B cell (primary cell): ENCODE data around the gene SMAP2. TPM values are rescaled to one million over a fixed set of nuclear protein-coding genes. Genes with fewer than 3 reads are reported as not detected.

Source experiments
- ATAC-seq: fragments of 200-7000 bp; cut with Tn5 transposase; one replicate; pipeline ENCODE4 v1.10.0; 2021; ENCODE audit warnings: low read depth, mild to moderate bottlenecking, moderate number of reproducible peaks, moderate library complexity
- CTCF ChIA-PET: fragments of 350-600 bp; sonication (Branson Sonifier 250); formaldehyde crosslinking; loops from one replicate; lab custom pipeline; 2021; ENCODE audit warnings: antibody characterized with exemption, inconsistent platforms; lab: Charles Lee
- POLR2A ChIA-PET: fragments of 350-600 bp; sonication (Branson Sonifier 250); formaldehyde crosslinking; loops from one replicate; lab custom pipeline; 2021; ENCODE audit warnings: antibody characterized with exemption; lab: Charles Lee
- DNase-seq: peaks from one replicate; pipeline ENCODE4 v3.0.0; 2013
- H2AFZ ChIP-seq: 2 replicates; pipeline ENCODE4 v1.6.1; 2012; ENCODE audit warnings: mild to moderate bottlenecking, low read depth, low read length; ENCODE audit not compliant: insufficient read depth, poor library complexity, severe bottlenecking
- H3K27ac ChIP-seq, 2 donors: 1 replicate in 1 of 2; 2 replicates in 1 of 2; pipeline ENCODE4 v1.5.1; 2012 to 2013; ENCODE audit warnings: low read length in 2 of 2, mild to moderate bottlenecking in 2 of 2, moderate library complexity in 1 of 2
- H3K27me3 ChIP-seq, 4 experiments: fragments of 200-600 bp in 1 of 4; sonication (generic) in 1 of 4; replicated peaks in 1 of 4; 1 replicate in 2 of 4; 2 replicates in 2 of 4; pipeline versions ENCODE4 v1.6.1 to v1.7.0; 2013 to 2016; ENCODE audit warnings: low read length in 3 of 4, mild to moderate bottlenecking in 2 of 4, mixed read lengths in 1 of 4, moderate library complexity in 1 of 4; ENCODE audit not compliant: insufficient read depth in 4 of 4, control insufficient read depth in 3 of 4; ENCODE audit errors: control extremely low read depth in 1 of 4
- H3K36me3 ChIP-seq, 2 experiments: replicated peaks in 1 of 2; 1 replicate in 1 of 2; 2 replicates in 1 of 2; pipeline versions ENCODE4 v1.6.1 to v1.7.1; 2013; ENCODE audit warnings: low read length in 1 of 2; ENCODE audit not compliant: insufficient read depth in 2 of 2, control insufficient read depth in 1 of 2; ENCODE audit errors: control extremely low read depth in 1 of 2, extremely low read depth in 1 of 2
- H3K4me1 ChIP-seq, 2 donors: fragments of 200-600 bp in 1 of 2; sonication (generic) in 1 of 2; 1 replicate in 1 of 2; 2 replicates in 1 of 2; pipeline versions ENCODE4 v1.5.1 to v1.6.1; 2013 to 2017; ENCODE audit warnings: low read length in 2 of 2; ENCODE audit not compliant: control insufficient read depth in 2 of 2, insufficient read depth in 2 of 2
- H3K4me2 ChIP-seq: replicated peaks from 2 replicates; pipeline ENCODE3; 2012; ENCODE audit warnings: mild to moderate bottlenecking, low read depth, low read length; ENCODE audit not compliant: poor library complexity, severe bottlenecking
- H3K4me3 ChIP-seq, 5 experiments: fragments of 200-600 bp in 1 of 5; sonication (generic) in 1 of 5; 1 replicate in 3 of 5; 2 replicates in 2 of 5; pipeline versions ENCODE4 v1.5.1 to v1.7.0; 2011 to 2016; ENCODE audit warnings: low read length in 4 of 5, mild to moderate bottlenecking in 4 of 5, low read depth in 2 of 5, control low read depth in 1 of 5, moderate library complexity in 1 of 5; ENCODE audit not compliant: insufficient read depth in 1 of 5; ENCODE audit errors: control extremely low read depth in 1 of 5, extremely low read depth in 1 of 5
- H3K79me2 ChIP-seq: fragments of 200-600 bp; sonication (generic); one replicate; pipeline ENCODE4 v1.6.0; 2016; ENCODE audit warnings: low read length; ENCODE audit not compliant: control insufficient read depth, insufficient read depth
- H3K9ac ChIP-seq: fragments of 200-600 bp; sonication (generic); 2 replicates; pipeline ENCODE4 v1.6.1; 2017; ENCODE audit warnings: mild to moderate bottlenecking, low read length, moderate library complexity
- H3K9me3 ChIP-seq, 3 donors: one replicate each; pipeline versions ENCODE4 v1.6.1 to v1.7.1; 2013; ENCODE audit warnings: low read length in 2 of 3; ENCODE audit not compliant: control insufficient read depth in 2 of 3, insufficient read depth in 1 of 3; ENCODE audit errors: control extremely low read depth in 1 of 3
- H4K20me1 ChIP-seq: 2 replicates; pipeline ENCODE4 v1.6.0; 2012; ENCODE audit warnings: mild to moderate bottlenecking, low read length; ENCODE audit not compliant: insufficient read depth, control insufficient read depth, poor library complexity, severe bottlenecking
- H3K27ac Mint-ChIP-seq: one replicate; pipeline ENCODE4 v1.8.0; 2021; ENCODE audit warnings: mixed read lengths
- H3K27me3 Mint-ChIP-seq: one replicate; pipeline ENCODE4 v1.8.0; 2021; ENCODE audit warnings: mixed read lengths
- H3K4me1 Mint-ChIP-seq: one replicate; pipeline ENCODE4 v1.8.0; 2021; ENCODE audit warnings: mixed read lengths
- H3K4me3 Mint-ChIP-seq: one replicate; pipeline ENCODE4 v1.8.0; 2021; ENCODE audit warnings: mixed read lengths
- H3K9me3 Mint-ChIP-seq: one replicate; pipeline ENCODE4 v1.8.0; 2022; ENCODE audit warnings: mixed read lengths; ENCODE audit not compliant: insufficient read depth
- EZH2 ChIP-seq: IDR thresholded peaks from 2 replicates; pipeline ENCODE4 v1.6.1; 2012; ENCODE audit warnings: borderline replicate concordance, low read depth, mild to moderate bottlenecking, moderate library complexity, low read length; ENCODE audit not compliant: insufficient read depth, poor library complexity, severe bottlenecking
- WGBS: methylation state at CpG from one replicate; pipeline ENCODE4 v1.1.5; 2013; ENCODE audit warnings: missing lambda C conversion rate; ENCODE audit not compliant: insufficient coverage; 5-methylcytosine and 5-hydroxymethylcytosine counted together
- intact Hi-C: fragments of 100-400 bp; cut with micrococcal nuclease; formaldehyde crosslinking; loops from one replicate; pipeline ENCODE4 v1.10.0; 2022
- polyA plus RNA-seq: library from polyadenylated mRNA; depleted of rRNA; stranded (reverse); fragments of >200 nt; gene quantifications from 2 replicates; pipeline ENCODE4 v1.2.3, GENCODE V29; 2012
- total RNA-seq, 2 donors: library from RNA; stranded (reverse); fragments of 120-200 nt in 1 of 2; gene quantifications; 1 replicate in 1 of 2; 2 replicates in 1 of 2; pipeline versions ENCODE4 v1.2.3 to v1.2.4, GENCODE V29; 2013 to 2022
- TF ChIP-seq, protein P1 (sequence below): fragments of 200-600 bp; IDR thresholded peaks from one replicate; pipeline ENCODE4 v1.8.0; 2022; ENCODE audit warnings: antibody characterized with exemption, mild to moderate bottlenecking

SMAP2 gene
- total and polyA plus RNA-seq, 2 donors (not counting 1 experiment from before 2014, with no cell fraction given): 275 to 305 TPM

DNA sequence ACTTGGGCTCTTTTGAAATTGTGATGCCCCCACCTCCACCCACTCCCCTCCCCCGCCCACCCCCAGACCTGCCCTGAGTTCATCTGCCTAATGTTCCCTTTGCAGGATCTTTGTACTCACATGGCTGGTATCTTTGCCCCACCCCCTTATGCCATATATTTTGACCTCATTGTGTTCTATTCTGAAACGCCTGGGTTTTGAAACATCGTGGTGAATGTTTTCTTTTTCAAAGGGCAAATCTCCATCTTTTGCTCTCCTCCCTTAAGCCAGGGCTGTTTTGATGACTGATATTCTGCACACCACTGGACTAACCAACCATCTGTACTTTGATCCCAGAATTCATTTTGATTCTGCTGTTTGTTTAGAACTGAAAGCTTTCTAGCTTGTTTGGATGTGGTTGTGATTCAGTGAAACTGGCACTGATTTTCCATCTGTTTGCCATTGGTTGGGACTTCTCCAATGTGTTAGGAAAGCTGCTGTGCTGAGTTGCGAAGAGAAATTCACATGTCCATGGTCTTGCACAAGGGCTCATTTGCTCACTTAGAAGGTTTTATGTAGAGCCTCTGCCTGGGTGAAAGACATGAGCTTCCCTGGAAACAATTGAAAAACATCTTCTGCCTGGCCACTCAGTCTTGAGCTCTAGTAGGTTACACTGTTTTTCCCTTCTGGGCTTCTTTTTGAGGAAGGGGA lies 16.5 kb downstream of the SMAP2 start:
- Mint-ChIP-seq H3K4me1 (peaks cover 91% of the 10 kb centered on the region), H3K27me3 (no peaks in the 10 kb centered on the region), H3K27ac (peak overlapping the region; percentile 93), H3K4me3 (peak overlapping the region; percentile 87), H3K9me3 (no peaks in the 10 kb centered on the region)
- Histone ChIP-seq H4K20me1 (no peaks in the 10 kb centered on the region), H2AFZ (no peak overlapping the region), H3K9me3 (no peaks in the 10 kb centered on the region), H3K4me3 (peak overlapping the region in 4 of 5 experiments; percentile 5 to 23 (median 18)), H3K79me2 (peaks cover 88% of the 10 kb centered on the region), H3K27me3 (no peaks in the 10 kb centered on the region), H3K27ac (peak overlapping the region; percentile 99 to 100), H3K36me3 (peaks cover 0 to 24% of the 10 kb centered on the region in 2 experiments), H3K4me1 (peaks cover 94 to 98% of the 10 kb centered on the region in 2 donors), H3K9ac (peak overlapping the region; percentile 27), H3K4me2 (peak overlapping the region; percentile 70)
- ChIA-PET CTCF (interaction anchor here (0.8 to 12.8 kb wide), 9 partner anchors 7 to 73 kb away, joined by 3 to 128 read pairs (median 13); partner anchors contain the start of gene COL9A2), POLR2A (interaction anchor here (0.6 to 1.0 kb wide), 3 partner anchors 11 to 65 kb away, joined by 3 to 4 read pairs (median 4); partner anchors contain the start of gene SMAP2)
- no peak for DNase-seq
- 100% methylated on average over 1 of the region's 4 CpGs for WGBS
- no peak for ATAC-seq
- intact Hi-C loops: loop anchor here (2.0 to 10.0 kb wide), 2 partner anchors 15 to 305 kb away; partner anchors contain the start of gene NFYC
- no peak for TF ChIP-seq EZH2
- TF ChIP-seq, protein P1, sequence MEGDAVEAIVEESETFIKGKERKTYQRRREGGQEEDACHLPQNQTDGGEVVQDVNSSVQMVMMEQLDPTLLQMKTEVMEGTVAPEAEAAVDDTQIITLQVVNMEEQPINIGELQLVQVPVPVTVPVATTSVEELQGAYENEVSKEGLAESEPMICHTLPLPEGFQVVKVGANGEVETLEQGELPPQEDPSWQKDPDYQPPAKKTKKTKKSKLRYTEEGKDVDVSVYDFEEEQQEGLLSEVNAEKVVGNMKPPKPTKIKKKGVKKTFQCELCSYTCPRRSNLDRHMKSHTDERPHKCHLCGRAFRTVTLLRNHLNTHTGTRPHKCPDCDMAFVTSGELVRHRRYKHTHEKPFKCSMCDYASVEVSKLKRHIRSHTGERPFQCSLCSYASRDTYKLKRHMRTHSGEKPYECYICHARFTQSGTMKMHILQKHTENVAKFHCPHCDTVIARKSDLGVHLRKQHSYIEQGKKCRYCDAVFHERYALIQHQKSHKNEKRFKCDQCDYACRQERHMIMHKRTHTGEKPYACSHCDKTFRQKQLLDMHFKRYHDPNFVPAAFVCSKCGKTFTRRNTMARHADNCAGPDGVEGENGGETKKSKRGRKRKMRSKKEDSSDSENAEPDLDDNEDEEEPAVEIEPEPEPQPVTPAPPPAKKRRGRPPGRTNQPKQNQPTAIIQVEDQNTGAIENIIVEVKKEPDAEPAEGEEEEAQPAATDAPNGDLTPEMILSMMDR: no peak

DNA sequence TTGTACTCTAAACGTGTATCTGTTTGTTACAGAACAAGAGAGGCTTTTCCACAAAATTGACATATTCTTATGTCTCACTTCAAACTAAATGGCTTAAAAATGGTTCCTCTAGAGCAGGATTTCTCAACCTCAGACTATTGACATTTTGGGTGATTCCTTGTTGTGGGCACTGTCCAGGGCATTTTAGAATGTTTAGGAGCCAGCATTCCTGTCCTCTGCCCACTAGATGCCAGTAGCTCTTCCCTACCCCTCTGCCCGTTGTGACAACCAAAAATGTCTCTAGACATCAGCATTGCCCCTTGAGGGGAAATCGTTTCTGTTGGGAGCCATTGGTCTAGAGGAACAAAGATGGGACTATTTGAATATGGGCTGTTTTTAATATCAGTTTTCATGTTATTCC lies 17.3 kb downstream of the SMAP2 start:
- Histone ChIP-seq H3K4me2 (peak overlapping the region; percentile 70), H3K4me3 (peak overlapping the region in 1 of 5 experiments; percentile 17), H3K36me3 (peaks cover 0 to 23% of the 10 kb centered on the region in 2 experiments), H3K4me1 (peaks cover 97 to 100% of the 10 kb centered on the region in 2 donors), H2AFZ (no peak overlapping the region), H3K9ac (no peak overlapping the region), H3K27me3 (no peaks in the 10 kb centered on the region), H3K9me3 (no peaks in the 10 kb centered on the region), H3K79me2 (peaks cover 94% of the 10 kb centered on the region), H4K20me1 (no peaks in the 10 kb centered on the region), H3K27ac (peak overlapping the region; percentile 99 to 100)
- no peaks in the 10 kb centered on the region for H3K27me3 Mint-ChIP-seq
- H3K4me1 Mint-ChIP-seq: peaks cover 90% of the 10 kb centered on the region
- H3K9me3 Mint-ChIP-seq: no peaks in the 10 kb centered on the region
- peak overlapping the region; percentile 87 for H3K4me3 Mint-ChIP-seq
- CTCF ChIA-PET: interaction anchor here (0.8 to 12.8 kb wide), 10 partner anchors 7 to 74 kb away, joined by 3 to 128 read pairs (median 8); partner anchors contain the start of gene COL9A2
- intact Hi-C loops: loop anchor here (2.0 kb wide), 1 partner anchor 16 kb away; no protein-coding TSS in a partner anchor
- DNase-seq: no peak
- POLR2A ChIA-PET: interaction anchor here (0.6 to 1.0 kb wide), 2 partner anchors 11 to 17 kb away, joined by 3 to 4 read pairs; partner anchors contain the start of gene SMAP2
- TF ChIP-seq EZH2: no peak
- TF ChIP-seq, protein P1: no peak
- ATAC-seq: no peak
- WGBS: no CpG with 5 or more reads among the region's 3 CpGs
- peak overlapping the region; percentile 93 for H3K27ac Mint-ChIP-seq
